NCI-H2171 (cell line): Measurements from ENCODE around the gene TTC13.

Source experiments
- DNase-seq: peaks from one replicate; lab custom pipeline; 2025; lab: John Stamatoyannopoulos, UW

TTC13 gene

GRCh38 chr1:230907472-230908205 lies 71.0 kb downstream of the TTC13 start:
- DNase-seq, result no peak

GRCh38 chr1:230906226-230906625 lies 72.4 kb downstream of the TTC13 start:
- DNase-seq, result no peak

- no peak for DNase-seq
Measured at GRCh38 chr1:230905733-230906132, 72.9 kb downstream of the TTC13 start.

- no peak for DNase-seq
Measured at GRCh38 chr1:230902349-230902923, 76.2 kb downstream of the TTC13 start.

- peak; percentile 25 for DNase-seq
Measured at GRCh38 chr1:230901671-230902070, 77.0 kb downstream of the TTC13 start.

GRCh38 chr1:230900984-230901383 lies 77.7 kb downstream of the TTC13 start:
- no peak for DNase-seq

- no peak for DNase-seq
Measured at GRCh38 chr1:230899841-230900251, 78.8 kb downstream of the TTC13 start.

- DNase-seq, result no peak
Measured at GRCh38 chr1:230898748-230899147, 79.9 kb downstream of the TTC13 start.

- no peak for DNase-seq
Measured at GRCh38 chr1:230898144-230898543, 80.5 kb downstream of the TTC13 start.

GRCh38 chr1:230896779-230897178 lies 81.9 kb downstream of the TTC13 start:
- DNase-seq, result no peak

- DNase-seq, result no peak
Measured at GRCh38 chr1:230895452-230895851, 83.2 kb downstream of the TTC13 start.

- no peak for DNase-seq
Measured at GRCh38 chr1:230894664-230895063, 84.0 kb downstream of the TTC13 start.

- no peak for DNase-seq
Measured at GRCh38 chr1:230894032-230894431, 84.6 kb downstream of the TTC13 start.

- DNase-seq, result no peak
Measured at GRCh38 chr1:230892018-230892491, 86.6 kb downstream of the TTC13 start.

GRCh38 chr1:230891413-230891812 lies 87.2 kb downstream of the TTC13 start:
- no peak for DNase-seq

- no peak for DNase-seq
Measured at GRCh38 chr1:230884646-230885045, 94.0 kb downstream of the TTC13 start.

- no peak for DNase-seq
Measured at GRCh38 chr1:230883967-230884366, 94.7 kb downstream of the TTC13 start.

GRCh38 chr1:230879778-230880177 lies 98.9 kb downstream of the TTC13 start:
- DNase-seq, result no peak

- no peak for DNase-seq
Measured at GRCh38 chr1:230878591-230878990, 100.1 kb downstream of the TTC13 start.

- DNase-seq, result no peak
Measured at GRCh38 chr1:230877924-230878590, 100.6 kb downstream of the TTC13 start.

- no peak for DNase-seq
Measured at GRCh38 chr1:230877146-230877923, 101.3 kb downstream of the TTC13 start.

GRCh38 chr1:230876660-230877059 lies 102.0 kb downstream of the TTC13 start:
- DNase-seq, result no peak
